ENCODE data around the gene PLXDC2.

Gene PLXDC2

DNA sequence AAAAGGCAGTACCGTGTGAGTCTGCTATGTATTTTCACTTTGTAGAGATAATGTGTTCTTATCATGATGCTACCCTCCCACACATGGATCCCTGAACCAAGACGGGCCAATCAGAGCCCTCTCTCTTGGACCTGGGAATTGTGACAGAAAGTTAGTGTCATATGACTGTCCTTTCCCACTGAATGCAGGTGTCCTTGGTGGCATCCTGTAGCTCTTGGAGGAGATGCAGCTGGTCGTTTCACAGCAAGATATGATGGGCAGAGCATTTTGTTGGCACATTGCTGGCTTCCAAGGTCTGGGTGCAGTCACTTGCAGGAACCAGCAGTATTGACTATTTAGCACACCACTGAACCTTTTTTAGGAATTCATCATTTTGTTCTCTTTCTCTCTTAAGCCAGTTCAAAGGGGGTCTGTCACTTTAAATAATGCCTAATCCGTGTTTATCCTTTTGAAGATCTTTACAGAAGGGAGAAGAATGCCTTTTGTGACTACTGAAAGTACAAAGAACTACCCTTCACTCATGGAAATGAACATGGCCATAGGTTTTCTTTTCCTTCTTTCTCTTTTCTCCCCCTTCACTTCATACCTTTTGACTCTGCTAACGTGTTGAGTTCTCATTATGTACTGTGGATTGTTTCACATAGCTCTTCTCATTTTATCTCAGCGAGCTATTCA is 125.1 kb downstream of the PLXDC2 start:
- Histone ChIP-seq H3K9ac (ENCODE audit: low read depth, low read length) (no peak overlapping the region), H3K36me3 (ENCODE audit: insufficient read depth, low read length) (no peaks in the 10 kb centered on the region), H3K9me3 (ENCODE audit: control insufficient read depth, insufficient read depth, low read length) (peaks cover 1% of the 10 kb centered on the region; the same call in 1 of the 2 replicates), H3K4me1 (ENCODE audit: insufficient read depth, low read length) (peaks cover 5% of the 10 kb centered on the region; the same call in 1 of the 2 replicates)

DNA sequence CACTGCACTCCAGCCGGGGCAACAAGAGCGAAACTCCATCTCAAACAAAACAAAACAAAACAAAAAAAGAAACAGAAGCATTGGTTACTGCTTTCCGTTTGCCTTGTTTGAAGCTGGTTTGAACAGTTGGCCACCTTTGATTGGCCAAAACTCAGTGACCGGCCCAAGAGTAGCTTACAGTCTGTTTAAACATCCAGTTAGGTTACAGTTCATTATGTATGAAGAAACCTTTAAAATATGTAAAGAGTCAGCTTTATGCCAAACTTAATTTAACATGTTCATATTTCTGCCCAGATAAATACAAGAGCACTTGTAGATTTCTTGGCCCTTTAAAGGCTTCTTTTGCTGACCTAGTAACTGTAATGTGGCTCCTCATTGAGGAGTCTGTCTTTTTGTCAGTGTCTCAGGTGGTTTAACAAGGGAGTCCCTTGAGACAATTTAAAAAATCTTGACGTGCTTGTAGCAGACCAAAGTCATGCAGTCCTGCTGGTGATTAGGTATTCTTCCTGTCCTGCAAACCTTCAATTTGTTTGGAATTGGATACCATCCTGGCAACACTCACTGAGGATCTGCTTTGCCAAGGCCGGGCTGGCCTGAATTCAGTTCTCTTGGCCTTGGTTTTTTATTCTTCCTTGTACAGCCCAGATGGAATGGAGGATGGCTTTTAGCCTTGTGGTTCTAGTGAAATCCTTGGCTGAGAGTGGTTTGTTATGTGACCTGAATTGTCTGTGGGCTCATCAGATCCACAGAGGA is 128.9 kb downstream of the PLXDC2 start:
- H3K4me1 ChIP-seq (ENCODE audit: insufficient read depth, low read length): no peaks in the 10 kb centered on the region
- H3K36me3 ChIP-seq (ENCODE audit: insufficient read depth, low read length): no peaks in the 10 kb centered on the region
- no peak overlapping the region for H3K9ac ChIP-seq (ENCODE audit: low read depth, low read length)
- peaks cover 2% of the 10 kb centered on the region; the same call in 1 of the 2 replicates for H3K9me3 ChIP-seq (ENCODE audit: control insufficient read depth, insufficient read depth, low read length)

DNA sequence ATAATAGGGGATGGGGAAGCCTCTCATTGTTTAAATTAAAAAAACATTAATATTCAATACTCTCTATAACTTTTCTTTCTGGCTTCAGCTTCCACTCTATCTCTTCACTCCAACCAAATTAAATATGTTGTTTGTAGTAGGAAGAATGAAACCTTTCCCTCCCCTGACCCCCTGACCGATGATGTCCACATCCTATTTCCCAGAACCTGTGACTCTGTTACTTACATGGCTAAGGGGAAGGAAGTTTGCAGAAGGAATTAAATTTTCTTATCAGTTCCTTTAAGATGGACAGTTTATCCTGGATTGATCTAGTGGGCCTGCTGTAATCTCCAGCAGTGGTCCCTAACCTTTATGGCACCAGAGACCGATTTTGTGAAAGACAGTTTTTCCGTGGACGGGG is 130.0 kb downstream of the PLXDC2 start:
- no peaks in the 10 kb centered on the region for H3K36me3 ChIP-seq (ENCODE audit: insufficient read depth, low read length)
- H3K9ac ChIP-seq (ENCODE audit: low read depth, low read length): no peak overlapping the region
- H3K9me3 ChIP-seq (ENCODE audit: control insufficient read depth, insufficient read depth, low read length): peaks cover 2% of the 10 kb centered on the region; the same call in 1 of the 2 replicates
- H3K4me1 ChIP-seq (ENCODE audit: insufficient read depth, low read length): no peaks in the 10 kb centered on the region

GRCh38 chr10:19946791-19947190 is 130.6 kb downstream of the PLXDC2 start:
- Histone ChIP-seq H3K4me1 (ENCODE audit: insufficient read depth, low read length) (no peaks in the 10 kb centered on the region), H3K9ac (ENCODE audit: low read depth, low read length) (no peak overlapping the region), H3K36me3 (ENCODE audit: insufficient read depth, low read length) (no peaks in the 10 kb centered on the region), H3K9me3 (ENCODE audit: control insufficient read depth, insufficient read depth, low read length) (peaks cover 2% of the 10 kb centered on the region; the same call in 1 of the 2 replicates)

DNA sequence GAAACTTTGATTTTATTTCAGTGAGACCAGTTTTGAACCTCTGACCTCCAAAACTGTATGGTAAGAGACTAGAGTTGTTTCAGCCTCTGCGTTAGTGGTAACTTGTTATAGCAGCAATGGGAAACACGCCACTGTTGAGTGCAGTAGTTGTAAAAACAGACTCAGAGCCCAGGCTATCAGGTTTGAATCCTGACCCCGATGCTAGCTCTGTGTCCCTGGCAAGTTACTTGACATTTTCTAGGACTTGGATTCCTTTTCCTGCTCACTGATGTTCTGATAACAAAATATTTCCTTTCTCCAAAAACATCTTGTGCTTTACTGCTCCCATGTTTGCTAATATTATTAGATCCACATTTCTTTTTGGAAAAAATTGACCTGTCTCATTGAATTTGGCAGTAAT is 131.0 kb downstream of the PLXDC2 start:
- Histone ChIP-seq H3K9ac (ENCODE audit: low read depth, low read length) (no peak overlapping the region), H3K36me3 (ENCODE audit: insufficient read depth, low read length) (no peaks in the 10 kb centered on the region), H3K9me3 (ENCODE audit: control insufficient read depth, insufficient read depth, low read length) (peaks cover 2% of the 10 kb centered on the region; the same call in 1 of the 2 replicates), H3K4me1 (ENCODE audit: insufficient read depth, low read length) (no peaks in the 10 kb centered on the region)

GRCh38 chr10:19947656-19948055 is 131.4 kb downstream of the PLXDC2 start:
- Histone ChIP-seq H3K9ac (ENCODE audit: low read depth, low read length) (no peak overlapping the region), H3K36me3 (ENCODE audit: insufficient read depth, low read length) (no peaks in the 10 kb centered on the region)

GRCh38 chr10:19952224-19953010 is 136.2 kb downstream of the PLXDC2 start:
- Histone ChIP-seq H3K9me3 (ENCODE audit: control insufficient read depth, insufficient read depth, low read length) (no peaks in the 10 kb centered on the region), H3K36me3 (ENCODE audit: insufficient read depth, low read length) (no peaks in the 10 kb centered on the region), H3K4me1 (ENCODE audit: insufficient read depth, low read length) (no peaks in the 10 kb centered on the region), H3K9ac (ENCODE audit: low read depth, low read length) (no peak overlapping the region)

More at GRCh38 chr10:19947656-19948055, 131.4 kb downstream of the PLXDC2 start:
- H3K4me1 ChIP-seq (ENCODE audit: insufficient read depth, low read length): no peaks in the 10 kb centered on the region
- peaks cover 2% of the 10 kb centered on the region; the same call in 1 of the 2 replicates for H3K9me3 ChIP-seq (ENCODE audit: control insufficient read depth, insufficient read depth, low read length)

DNA sequence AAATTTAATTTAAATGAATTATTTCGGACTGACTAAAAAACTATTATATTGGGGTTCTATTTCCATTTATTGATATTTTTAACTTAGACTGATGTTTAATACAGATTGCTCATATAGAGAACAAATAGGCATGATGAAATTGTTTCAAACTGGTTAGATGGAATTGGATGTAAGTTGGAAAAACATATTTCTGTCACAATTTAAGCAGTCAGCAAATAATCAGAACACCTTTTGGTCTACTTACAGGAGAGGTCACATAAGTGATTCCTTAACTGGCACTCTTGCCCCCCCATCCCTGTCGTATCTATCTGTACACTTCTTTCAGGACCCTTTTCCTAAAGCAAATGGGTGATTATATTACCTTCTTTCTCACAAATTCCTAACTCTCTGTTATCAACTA is 138.4 kb downstream of the PLXDC2 start:
- Histone ChIP-seq H3K9ac (ENCODE audit: low read depth, low read length) (no peak overlapping the region), H3K4me1 (ENCODE audit: insufficient read depth, low read length) (no peaks in the 10 kb centered on the region), H3K9me3 (ENCODE audit: control insufficient read depth, insufficient read depth, low read length) (no peaks in the 10 kb centered on the region), H3K36me3 (ENCODE audit: insufficient read depth, low read length) (no peaks in the 10 kb centered on the region)

- H3K4me1 ChIP-seq (ENCODE audit: insufficient read depth, low read length): peaks cover 5% of the 10 kb centered on the region; the same call in 1 of the 2 replicates
- H3K9me3 ChIP-seq (ENCODE audit: control insufficient read depth, insufficient read depth, low read length): no peaks in the 10 kb centered on the region
- no peaks in the 10 kb centered on the region for H3K36me3 ChIP-seq (ENCODE audit: insufficient read depth, low read length)
- no peak overlapping the region for H3K9ac ChIP-seq (ENCODE audit: low read depth, low read length)
These were observed 140.3 kb downstream of the PLXDC2 start for GRCh38 chr10:19956516-19957032.

DNA sequence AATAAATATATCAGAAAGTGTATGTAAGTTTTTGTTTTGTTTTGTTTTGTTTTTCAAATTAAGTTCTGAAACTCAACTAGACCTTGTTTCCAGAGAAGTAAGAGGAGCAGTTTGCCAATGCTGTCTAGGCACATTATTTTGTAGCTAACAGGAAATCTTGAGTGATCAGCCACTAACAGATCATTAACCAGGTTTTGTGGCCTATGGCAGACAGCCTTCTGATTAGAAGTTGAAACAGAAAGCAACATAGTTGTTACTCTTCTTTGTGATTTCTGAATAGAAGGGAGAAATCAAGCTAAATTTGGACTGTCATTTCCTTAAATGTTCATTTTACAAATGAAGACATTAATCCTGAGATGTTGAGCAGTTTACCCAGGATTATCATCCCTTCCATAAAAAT is 142.6 kb downstream of the PLXDC2 start:
- Histone ChIP-seq H3K36me3 (ENCODE audit: insufficient read depth, low read length) (no peaks in the 10 kb centered on the region), H3K9me3 (ENCODE audit: control insufficient read depth, insufficient read depth, low read length) (no peaks in the 10 kb centered on the region), H3K9ac (ENCODE audit: low read depth, low read length) (no peak overlapping the region), H3K4me1 (ENCODE audit: insufficient read depth, low read length) (peaks cover 5% of the 10 kb centered on the region; the same call in 1 of the 2 replicates)

DNA sequence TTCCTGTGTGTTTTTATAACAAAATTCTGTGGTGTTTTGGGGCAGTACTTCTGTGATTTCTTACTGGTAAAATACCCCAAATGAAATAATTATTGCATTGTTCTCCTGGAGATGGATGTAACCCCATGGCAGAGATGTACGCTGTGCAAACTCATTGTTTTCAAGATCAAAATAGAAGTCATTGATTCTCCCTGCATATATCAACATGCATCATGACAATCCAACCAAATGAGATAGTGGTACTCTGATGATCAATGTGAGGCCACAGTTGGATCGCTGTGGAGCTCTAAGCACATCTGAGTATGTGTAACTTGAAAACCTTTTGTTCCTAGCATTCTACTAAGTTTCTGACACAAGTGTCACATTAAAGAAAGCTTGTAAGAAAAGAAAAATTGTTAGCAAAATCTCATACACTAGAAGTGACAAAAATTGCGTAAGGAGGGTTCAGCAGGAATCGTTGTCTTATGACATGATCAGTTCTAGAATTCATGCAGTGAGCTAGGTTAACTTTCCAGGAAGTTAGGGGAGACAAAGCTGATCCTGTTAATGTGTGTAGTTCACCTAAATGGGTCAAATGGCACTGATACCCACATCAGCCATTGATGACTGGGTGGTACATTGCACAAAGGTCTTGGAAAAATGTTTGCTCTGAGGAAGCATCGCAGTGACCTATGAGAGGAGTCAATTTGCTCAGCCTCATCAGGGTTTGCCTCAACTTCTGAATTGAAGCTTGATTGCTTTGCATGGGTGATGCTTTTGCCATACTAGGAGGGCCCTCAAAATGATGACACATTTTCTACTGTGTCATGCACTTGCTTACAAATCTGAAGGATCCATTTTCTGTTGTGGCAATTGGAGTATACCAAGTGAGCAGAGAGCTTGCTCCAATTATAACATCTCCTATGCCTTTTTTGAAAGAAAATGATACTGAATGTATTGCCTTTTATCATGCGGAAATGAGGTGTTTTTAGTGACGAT is 145.1 kb downstream of the PLXDC2 start:
- Histone ChIP-seq H3K4me1 (ENCODE audit: insufficient read depth, low read length) (peaks cover 13% of the 10 kb centered on the region; the same call in 1 of the 2 replicates), H3K9ac (ENCODE audit: low read depth, low read length) (no peak overlapping the region), H3K36me3 (ENCODE audit: insufficient read depth, low read length) (no peaks in the 10 kb centered on the region), H3K9me3 (ENCODE audit: control insufficient read depth, insufficient read depth, low read length) (no peaks in the 10 kb centered on the region)

DNA sequence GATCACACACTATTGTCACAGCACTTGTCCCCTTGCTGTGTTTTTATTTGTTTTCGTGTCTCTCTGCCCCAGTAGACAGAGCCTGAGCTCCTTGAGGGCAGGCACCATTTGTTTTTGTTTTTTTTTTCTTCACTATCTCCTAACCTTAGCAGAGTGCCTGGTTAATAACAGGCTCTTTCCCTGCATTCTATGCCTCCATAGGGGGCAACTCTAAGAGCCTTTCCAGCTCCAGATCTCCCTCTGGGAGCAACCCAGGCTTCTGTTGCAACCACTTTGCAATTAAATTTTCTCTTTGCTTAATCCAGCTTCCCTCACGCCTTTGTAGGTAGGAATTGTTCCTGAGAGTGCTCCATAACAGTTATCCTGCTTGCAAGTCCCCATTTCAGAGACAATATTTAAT is 148.4 kb downstream of the PLXDC2 start:
- Histone ChIP-seq H3K9me3 (ENCODE audit: control insufficient read depth, insufficient read depth, low read length) (no peaks in the 10 kb centered on the region), H3K36me3 (ENCODE audit: insufficient read depth, low read length) (no peaks in the 10 kb centered on the region), H3K9ac (ENCODE audit: low read depth, low read length) (no peak overlapping the region), H3K4me1 (ENCODE audit: insufficient read depth, low read length) (peaks cover 23% of the 10 kb centered on the region)

- Histone ChIP-seq H3K9me3 (ENCODE audit: control insufficient read depth, insufficient read depth, low read length) (no peaks in the 10 kb centered on the region), H3K36me3 (ENCODE audit: insufficient read depth, low read length) (no peaks in the 10 kb centered on the region), H3K4me1 (ENCODE audit: insufficient read depth, low read length) (peaks cover 18% of the 10 kb centered on the region), H3K9ac (ENCODE audit: low read depth, low read length) (no peak overlapping the region)
These were observed 150.5 kb downstream of the PLXDC2 start for GRCh38 chr10:19966751-19967150.

All from ES-I3 (cell line).